K562 (cell line): ENCODE results near the gene HSPB6. TPM values are rescaled to one million over a fixed set of nuclear protein-coding genes. Genes with fewer than 3 reads are reported as not detected.

Experiments used
- ARID3B ChIP-seq: fragments of 250-450 bp; sonication (Bioruptor Pico); IDR thresholded peaks from 2 replicates; pipeline ENCODE4 v1.4.0; 2020; ENCODE audit warnings: borderline replicate concordance
- CHD7 ChIP-seq: fragments of 200-600 bp; sonication (generic); IDR thresholded peaks from one replicate; pipeline ENCODE4 v1.6.1; 2012; ENCODE audit warnings: mild to moderate bottlenecking, low read depth, low read length, inconsistent platforms
- E2F5 ChIP-seq: sonication (generic); formaldehyde crosslinking; IDR thresholded peaks from 2 replicates; pipeline ENCODE4 v1.8.0; 2022; ENCODE audit warnings: mild to moderate bottlenecking, missing genetic modification reagents
- KDM1A ChIP-seq, 2 experiments: fragments of 450-650 bp; IDR thresholded peaks; 2 replicates each; pipeline ENCODE4 v1.6.1; 2016; ENCODE audit warnings: mild to moderate bottlenecking in 2 of 2
- MCM2 ChIP-seq: fragments of 450-650 bp; IDR thresholded peaks from 2 replicates; pipeline ENCODE4 v1.6.1; 2017; ENCODE audit warnings: low read depth, mild to moderate bottlenecking
- MITF ChIP-seq: IDR thresholded peaks from 2 replicates; pipeline ENCODE4 v1.6.1; 2014; ENCODE audit warnings: antibody characterized with exemption
- TBL1XR1 ChIP-seq, 2 experiments: IDR thresholded peaks; 2 replicates each; pipeline ENCODE4 v1.6.1; 2012; ENCODE audit warnings: improper control_type of control experiment in 2 of 2, low read length in 2 of 2, mild to moderate bottlenecking in 1 of 2
- XRCC4 ChIP-seq: IDR thresholded peaks from one replicate; pipeline ENCODE4 v1.6.1; 2011; ENCODE audit not compliant: insufficient read depth, insufficient read length; ENCODE audit errors: extremely low read depth
- polyA plus RNA-seq, 8 experiments: library from polyadenylated mRNA; depleted of rRNA in 4 of 8; stranded (reverse) in 5 of 8; unstranded in 3 of 8; fragments of >200 nt; fragmentation: Nextera tagmentation in 2 of 8; fragmentation: Illumina TruSeq in 1 of 8; extraction: Ambion mirVana in 2 of 8; extraction: Trizol in 1 of 8; gene quantifications; 2 replicates each; pipeline versions ENCODE4 v1.2.1 to v1.2.3, GENCODE V29; 2011 to 2014; ENCODE audit warnings: inconsistent platforms in 1 of 8, missing spikeins in 1 of 8
- total RNA-seq, 7 experiments: library from RNA; depleted of rRNA in 6 of 7; stranded (reverse); fragments of >200 nt in 6 of 7; fragmentation: Illumina TruSeq in 2 of 7; extraction: Trizol in 2 of 7; gene quantifications; 2 replicates each; pipeline versions ENCODE4 v1.2.1 to v1.2.3, GENCODE V29; 2011 to 2021; ENCODE audit warnings: low replicate concordance in 1 of 7

Gene HSPB6
- total and polyA plus RNA-seq, 9 of the 15 experiments (the other 6 are each of a cell fraction or from before 2014, with no cell fraction given): 0.55 TPM; not detected in 8

- TF ChIP-seq CHD7 (no peak), ARID3B (no peak), XRCC4 (no peak), MCM2 (no peak), TBL1XR1 (IDR thresholded peaks at IDR 0.05; ENCODE audit: low read length in 2 of 2) (no peak), E2F5 (CRISPR knock-in tag) (no peak), MITF (no peak), KDM1A (IDR thresholded peaks at IDR 0.05) (no peak)
Observed at GRCh38 chr19:35740423-35741202, 16.2 kb downstream of the HSPB6 start (continued).
